M059J (cell line): ENCODE results near the gene PCSK5. TPM values are rescaled to one million over a fixed set of nuclear protein-coding genes. Genes with fewer than 3 reads are reported as not detected.
"Not testable (repeated sequence)": the region's sequence is repeated elsewhere in the genome, so short reads cannot be mapped to it uniquely, and the experiment has no call there.

Experiments used
- DNase-seq: peaks from one replicate; pipeline ENCODE4 v3.0.0-alpha.2; 2012; ENCODE audit warnings: low read depth
- total RNA-seq: library from RNA; depleted of rRNA; stranded (reverse); fragments of >200 nt; shearing (Covaris generic); gene quantifications from 2 replicates; pipeline ENCODE4 v1.2.3, GENCODE V29; 2014

The PCSK5 gene
- total RNA-seq, 1 experiment from 2014 or later = 0.10 TPM

DNA sequence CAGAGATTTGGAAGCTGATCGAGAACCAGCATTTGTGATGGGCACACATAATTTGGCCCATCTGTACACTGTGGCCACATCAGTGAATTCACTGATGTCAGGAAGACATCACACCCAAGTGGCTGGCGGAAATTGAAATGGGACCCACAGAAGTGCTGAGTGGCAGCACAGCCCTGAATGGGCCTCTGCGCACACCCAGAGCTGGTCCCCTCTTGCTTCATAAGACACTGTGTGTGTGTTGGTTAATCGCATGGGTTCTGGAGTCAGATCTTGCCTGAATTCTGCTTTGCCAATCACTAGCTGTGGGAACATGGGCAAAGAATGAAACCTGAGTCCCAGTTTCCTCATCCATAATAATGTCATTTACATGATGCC lies 72.2 kb downstream of the PCSK5 start:
- no peak for DNase-seq

DNA sequence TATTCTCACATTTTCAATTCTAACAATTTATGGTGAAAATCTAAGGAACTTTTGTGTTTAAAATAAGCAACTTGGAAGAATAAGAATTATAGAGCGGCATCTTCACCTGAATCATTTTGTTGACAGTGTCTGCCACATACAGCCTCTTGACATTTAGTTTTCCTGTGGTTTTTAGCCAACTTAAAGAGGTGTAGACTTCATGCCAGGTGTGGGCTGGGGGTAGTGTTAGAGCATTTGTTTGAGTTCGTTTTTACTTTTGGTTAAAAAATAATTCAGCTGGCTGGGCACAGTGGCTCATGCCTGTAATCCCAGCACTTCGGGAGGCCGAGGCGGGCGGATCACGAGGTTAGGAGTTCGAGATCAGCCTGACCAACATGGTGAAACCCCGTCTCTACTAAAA lies 72.8 kb downstream of the PCSK5 start:
- DNase-seq = not testable (repeated sequence)

DNA sequence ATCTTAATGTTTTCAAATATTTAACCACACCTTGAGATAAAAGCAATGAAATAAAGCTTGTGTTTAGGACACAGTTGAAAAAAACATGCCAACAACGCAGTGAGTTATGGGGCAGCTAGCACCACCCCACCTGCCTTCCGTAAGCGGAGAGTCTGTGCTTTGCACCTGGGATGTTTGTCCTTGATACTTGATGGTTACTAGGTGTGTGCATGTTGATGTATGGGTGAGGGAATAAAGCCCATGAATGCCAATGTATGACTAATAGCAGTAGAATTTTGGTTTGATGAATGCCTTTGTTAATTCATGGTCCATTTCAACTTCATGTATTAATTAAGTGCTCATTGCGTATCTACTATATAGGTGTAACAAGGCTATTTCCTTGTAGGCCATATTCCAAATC lies 74.0 kb downstream of the PCSK5 start:
- peak; percentile 3 for DNase-seq

DNA sequence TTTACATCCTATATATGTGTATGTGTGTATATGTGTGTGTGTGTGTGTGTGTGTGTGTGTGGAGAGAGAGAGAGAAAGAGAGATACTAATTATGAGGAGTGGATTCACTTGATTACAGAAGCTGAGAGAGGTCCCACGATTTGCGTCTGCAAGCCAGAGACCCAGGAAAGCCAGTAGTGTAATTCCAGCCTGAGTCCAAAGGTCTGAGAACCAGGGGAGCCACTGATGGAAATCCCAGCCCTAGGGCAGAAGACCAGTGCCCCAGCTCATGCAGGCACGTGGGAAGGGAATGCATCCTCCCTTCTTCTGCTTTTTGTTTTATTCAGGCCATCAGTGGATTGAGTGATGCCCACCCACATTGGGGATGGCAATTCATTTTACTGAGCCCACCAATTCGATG lies 74.8 kb downstream of the PCSK5 start:
- DNase-seq = no peak

DNA sequence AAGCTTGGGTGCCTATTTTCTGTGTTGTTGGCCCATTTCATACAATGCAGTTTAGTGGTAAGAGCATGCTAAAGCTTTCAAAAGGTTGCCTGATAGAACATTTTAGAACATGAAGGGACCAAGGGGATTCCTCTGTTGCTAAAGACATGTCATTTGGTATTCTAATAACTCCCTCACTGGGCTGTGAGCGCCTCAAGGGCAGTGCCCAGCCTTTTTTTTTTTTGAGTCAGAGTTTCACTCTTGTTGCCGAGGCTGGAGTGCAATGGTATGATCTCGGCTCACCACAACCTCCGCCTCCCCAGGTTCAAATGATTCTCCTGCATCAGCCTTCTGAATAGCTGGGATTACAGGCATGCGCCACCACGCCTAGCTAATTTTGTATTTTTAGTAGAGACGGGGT lies 77.1 kb downstream of the PCSK5 start:
- DNase-seq = no peak

DNA sequence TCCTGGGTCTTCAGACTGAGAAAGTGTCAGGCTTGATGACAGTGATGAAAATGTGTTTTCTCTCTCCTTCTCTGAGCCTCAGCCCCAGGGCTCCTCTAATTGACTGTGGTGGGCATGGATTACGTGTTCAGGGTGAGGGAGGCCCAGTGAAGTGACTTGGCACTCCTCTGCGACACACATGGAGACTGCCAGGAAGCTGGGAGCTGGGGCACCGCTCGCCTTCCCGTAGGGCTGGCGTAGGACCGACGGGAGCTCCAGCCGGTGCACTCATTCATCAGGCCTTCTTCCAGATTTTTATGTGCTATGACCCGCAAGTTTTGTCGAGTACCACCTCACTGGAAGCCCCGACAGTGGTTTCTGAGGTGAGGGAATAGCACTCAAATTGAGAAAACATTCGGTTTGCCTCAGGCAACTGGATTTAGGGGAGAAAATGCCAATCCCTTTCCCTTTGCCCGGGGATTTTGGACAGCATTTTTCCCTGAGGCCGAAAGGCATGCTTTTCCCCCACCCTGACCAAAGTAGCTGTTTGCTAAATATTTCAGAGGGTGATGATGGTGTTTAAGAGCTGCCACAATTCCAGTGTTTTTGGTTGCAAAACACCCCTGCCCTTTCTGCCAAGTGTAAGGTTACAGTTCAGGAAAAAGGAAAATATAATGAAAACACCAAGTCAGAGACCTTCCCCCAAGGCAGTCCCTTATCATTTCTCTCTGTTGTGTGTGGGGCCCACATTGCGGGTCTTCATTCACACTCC lies 83.7 kb downstream of the PCSK5 start:
- peak; percentile 3 for DNase-seq

DNA sequence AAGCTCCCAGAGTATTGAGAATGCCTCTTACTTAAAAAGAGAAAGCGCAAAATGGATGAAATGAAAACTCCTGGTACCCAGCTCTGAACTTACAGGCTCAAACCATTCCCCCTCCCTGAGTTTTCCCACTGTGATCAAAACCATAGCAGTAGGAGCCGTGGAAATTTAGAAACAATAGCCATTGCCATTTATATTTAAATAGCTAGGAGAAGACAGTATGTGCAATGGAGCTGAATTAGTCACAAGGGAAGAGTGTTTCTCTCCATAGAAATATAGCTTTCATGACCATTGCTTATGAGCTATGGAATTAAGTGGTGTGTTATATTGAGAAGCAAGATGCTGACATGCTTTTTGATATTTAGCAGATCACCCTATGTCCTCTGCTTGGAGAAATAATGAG lies 84.6 kb downstream of the PCSK5 start:
- DNase-seq = no peak

DNA sequence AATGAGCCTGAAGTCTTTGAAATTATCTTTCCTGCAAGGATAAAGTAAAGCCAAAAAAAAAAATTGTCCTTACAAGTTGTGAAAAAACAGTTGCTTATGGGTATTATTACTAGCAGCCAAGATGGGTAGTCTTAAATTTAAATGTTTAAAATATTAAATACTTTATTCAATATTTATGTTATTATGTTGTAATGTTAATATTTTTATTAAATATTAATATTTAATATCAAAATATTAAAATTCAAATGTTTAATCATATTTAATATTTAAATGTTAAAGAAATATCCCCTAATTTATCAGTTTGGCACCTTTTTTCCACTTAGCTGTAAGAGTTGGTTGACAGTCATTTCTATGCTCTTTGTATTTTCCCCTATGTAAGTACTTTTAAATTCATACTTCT lies 86.1 kb downstream of the PCSK5 start:
- no peak for DNase-seq

DNA sequence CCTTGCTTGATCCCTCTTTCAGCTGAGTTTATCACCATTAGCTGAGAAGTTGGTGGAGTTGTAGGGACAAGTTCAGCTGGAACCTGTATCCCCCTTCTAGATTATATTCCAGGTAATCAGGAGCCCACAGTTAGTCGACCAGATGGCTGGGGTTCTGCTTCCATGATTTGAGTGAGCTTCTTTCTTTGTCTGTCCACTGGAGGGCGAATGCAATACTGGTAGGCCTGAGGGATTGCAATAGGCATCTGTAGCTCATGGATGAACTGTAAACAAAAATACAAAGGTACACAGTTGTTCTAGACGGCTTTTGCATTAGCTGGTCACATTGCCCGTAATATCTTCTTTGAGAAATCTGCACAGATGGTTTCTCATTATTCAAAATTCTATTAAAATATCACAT lies 88.9 kb downstream of the PCSK5 start:
- DNase-seq = peak; percentile 14

DNA sequence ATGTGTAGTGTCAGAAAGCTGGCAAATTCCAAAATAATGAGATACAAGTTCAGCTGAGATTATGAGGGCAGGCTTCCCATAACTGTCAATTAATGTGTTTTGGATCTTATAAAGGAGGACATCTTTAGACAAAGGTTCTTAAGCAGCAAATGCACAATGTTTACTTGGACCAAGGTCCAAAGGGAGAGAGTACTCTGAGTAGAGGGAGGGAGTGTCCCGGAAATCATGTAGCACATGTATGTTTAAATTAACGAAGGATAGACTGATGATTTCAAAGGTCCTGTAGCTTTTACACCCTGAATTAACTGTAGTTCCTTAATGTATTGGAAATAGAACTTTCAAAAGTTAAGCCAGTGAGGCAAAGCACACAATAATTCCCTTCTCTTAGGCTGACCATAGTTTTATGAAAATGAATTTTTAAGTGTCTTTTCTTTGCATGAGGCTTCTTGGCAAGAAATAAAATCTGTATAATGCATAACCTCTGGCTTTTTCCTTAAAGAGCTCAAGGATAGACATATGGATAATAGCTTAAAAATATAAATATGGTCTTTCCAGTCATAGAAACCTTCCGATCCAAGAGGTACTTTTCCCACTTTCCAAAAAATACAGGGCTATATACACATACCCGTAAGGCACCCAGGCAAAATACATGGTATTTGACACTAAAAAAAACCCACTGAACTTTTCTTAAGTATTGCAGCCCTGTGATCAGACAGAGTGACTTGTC lies 93.0 kb downstream of the PCSK5 start:
- no peak for DNase-seq

DNA sequence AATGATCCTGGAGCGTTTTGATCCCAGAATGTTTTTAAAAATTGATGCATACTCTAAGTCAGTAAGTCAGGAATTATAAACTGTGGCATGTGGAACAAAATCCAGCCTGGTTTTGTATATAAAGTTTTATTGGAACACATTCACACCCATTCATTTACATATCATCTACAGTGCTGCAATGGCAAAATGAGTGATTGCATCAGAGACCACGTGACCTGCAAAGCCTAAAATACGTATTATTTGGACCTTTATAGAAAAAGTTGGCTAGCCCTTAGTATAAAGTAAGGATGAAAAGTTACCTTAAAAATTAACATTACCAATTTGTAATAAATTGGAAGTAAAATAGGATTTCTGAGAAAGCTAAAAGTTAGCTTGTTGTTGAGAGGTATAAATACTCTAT lies 95.0 kb downstream of the PCSK5 start:
- no peak for DNase-seq

DNA sequence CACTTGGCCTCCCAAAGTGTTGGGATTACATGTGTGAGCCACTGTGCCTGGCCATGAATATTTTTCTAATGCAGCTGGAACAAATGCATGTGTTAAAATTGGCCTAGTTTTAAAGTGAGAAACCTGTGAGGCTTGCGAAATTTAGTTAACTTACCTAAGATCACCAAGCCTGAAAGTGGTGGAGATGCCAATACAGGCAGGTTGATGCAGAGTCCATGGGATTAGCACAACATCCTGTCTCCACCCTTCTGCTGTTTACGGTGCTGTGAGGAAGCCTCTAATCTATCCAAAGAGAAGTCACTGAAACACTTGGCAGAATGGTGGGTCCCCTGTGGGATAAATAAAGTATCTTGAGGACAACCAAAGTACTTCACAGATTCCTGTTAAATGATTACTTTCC lies 98.2 kb downstream of the PCSK5 start:
- DNase-seq = no peak

DNA sequence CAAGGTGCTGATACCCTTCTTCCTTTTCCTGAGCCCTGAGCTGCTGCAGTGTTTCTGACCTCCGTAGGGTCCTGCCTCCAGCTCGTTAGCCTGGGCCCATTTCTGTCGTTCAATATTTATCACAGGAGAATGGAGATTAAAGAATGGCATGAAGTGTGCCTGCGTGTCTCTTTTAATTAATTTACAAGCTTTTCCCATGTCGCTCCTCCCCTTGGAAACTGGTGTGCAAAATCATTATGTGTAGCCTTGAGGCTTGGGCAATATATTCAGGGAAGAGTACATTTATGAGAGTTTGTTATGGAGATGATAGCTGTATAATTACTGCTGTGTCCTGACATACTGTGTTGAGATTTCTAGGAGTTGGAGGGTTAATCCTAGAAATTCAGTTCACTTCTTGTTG lies 99.7 kb downstream of the PCSK5 start:
- DNase-seq = no peak

DNA sequence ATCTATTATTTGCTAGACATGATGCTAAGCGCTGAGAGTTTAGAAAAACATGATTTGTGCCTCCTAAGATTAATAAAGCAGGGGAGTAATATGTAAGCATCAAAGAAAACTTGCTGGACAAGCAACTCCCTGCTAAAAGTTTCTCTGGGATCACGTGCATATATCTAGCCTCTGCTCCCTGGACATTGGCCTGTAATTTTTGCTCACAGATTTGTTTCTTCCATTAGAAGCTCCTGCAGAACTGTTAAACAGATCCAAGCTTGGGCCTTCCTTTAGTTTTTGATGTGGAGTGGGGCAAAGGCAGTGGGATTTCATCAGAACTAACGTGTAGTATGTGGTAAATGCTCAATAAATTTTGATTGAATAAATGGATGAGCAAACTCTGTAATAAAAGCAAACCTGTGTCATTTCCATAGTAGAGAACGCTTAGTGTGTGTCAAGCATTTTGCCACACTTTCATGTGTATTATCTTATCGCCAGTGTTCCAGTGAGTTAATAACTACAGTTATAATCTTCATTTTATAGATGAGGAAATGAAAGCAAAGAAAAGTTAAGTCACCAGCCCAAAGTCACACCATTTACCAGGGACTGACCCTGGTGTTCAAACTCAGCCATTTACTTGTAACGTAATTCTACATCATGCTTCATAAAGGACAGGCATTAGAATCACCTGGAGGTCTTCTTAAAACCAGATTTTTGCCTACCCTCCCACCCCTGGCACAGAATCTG lies 100.3 kb downstream of the PCSK5 start:
- no peak for DNase-seq

DNA sequence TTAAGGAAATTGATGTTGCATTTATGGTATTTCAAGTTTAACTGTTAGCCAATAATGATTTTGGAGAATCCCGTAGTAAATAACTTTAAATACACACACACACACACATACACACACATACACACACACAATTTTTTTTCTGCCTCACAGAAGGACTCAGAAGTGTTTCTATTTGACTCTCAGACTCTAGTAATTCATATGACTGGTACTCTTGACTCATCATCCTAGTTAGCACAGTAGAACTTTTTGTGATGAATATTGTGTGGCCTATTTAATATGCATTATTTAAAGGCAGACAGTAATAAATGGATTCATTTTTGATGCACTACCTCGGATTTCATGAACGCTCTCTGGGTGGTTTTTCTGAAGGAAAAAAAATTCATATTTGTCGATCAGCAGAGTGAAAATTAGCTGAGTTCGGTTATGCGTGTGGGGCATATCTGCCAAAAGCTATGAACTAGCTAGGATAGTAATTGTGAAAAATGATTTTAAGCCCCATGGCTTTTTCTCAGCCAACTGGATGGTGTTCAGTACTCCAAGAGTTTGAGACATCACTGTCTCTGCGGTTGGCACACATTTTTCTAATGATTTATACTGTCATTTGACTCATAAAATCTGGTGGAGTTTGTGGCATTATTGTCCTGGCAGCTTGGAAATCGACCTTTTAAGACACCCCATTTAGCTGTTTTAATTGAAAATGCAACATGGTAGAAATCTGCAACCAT lies 102.2 kb downstream of the PCSK5 start:
- peak; percentile 52 for DNase-seq

DNA sequence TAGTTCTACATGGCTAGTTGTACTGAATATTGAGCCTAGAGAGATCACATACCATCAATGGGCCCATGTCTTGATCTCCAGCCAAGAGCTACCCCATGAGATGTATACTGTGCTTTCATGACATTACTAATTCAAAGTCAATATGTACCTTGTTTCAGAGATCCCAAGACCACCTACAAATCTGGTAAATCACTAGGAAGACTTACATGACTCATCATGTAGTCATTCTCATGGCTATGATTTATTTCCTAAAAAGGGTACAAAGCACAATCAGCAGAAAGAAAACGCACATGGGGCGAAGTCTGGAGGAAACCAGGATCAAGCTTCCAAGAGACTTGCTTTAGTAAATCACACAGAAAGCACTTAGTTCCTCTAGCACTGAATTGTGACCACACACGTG lies 103.0 kb downstream of the PCSK5 start:
- DNase-seq = peak; percentile 57

DNA sequence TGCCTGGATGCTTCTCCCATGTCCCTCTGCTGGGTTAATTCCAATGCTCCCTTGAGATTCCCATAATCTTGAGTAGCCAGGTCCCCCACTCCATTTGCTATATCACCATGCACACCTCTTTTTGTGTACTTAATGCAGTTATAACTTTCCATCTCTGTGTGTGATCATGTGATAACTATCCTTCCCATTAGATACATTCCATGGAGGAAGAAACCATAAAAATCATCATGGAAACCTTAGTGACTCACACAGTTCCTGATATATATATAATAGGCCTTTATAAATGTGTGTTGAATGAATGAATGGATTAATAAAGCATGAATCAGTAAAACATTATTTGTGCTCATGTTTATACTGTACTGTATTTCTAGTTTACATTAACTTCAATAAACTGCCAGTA lies 104.6 kb downstream of the PCSK5 start:
- no peak for DNase-seq

DNA sequence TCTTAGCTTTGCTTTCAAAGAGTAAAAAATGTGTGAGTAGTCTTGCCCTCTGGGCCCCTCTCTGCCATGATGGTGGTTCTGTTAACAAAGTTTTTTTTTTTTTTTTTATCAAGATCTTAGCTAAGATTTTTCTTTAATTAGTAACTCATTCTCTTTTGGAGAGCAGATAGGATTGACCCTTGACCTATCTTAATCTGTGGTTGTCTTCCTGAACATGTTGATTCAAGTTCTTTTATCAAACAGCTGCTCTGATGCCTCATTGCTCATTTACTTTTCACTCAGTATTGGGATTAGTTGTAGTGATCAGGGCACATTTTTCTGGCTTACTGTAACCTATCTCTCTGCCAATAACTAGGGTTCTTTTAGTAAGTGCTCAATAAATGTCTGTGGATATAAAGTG lies 106.3 kb downstream of the PCSK5 start:
- DNase-seq = no peak

DNA sequence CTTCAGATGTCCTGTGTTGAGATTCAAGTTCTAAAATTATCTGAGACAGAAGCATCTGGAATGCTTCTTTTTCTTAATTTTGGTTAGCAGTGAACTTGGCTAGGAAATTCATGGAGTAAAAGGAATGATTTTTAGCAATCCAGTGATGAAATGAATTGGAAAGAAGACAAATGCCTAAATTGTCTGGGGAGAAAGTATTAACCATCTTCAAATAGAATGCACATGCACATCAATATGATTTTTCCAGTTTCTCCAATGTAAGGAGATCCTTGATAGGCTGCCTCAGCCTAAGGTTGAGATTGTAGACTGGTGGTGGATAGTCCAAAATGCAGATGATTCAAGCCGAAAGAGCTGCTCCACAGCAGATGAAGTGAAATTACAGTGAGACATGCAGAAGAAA lies 106.7 kb downstream of the PCSK5 start:
- DNase-seq = no peak

DNA sequence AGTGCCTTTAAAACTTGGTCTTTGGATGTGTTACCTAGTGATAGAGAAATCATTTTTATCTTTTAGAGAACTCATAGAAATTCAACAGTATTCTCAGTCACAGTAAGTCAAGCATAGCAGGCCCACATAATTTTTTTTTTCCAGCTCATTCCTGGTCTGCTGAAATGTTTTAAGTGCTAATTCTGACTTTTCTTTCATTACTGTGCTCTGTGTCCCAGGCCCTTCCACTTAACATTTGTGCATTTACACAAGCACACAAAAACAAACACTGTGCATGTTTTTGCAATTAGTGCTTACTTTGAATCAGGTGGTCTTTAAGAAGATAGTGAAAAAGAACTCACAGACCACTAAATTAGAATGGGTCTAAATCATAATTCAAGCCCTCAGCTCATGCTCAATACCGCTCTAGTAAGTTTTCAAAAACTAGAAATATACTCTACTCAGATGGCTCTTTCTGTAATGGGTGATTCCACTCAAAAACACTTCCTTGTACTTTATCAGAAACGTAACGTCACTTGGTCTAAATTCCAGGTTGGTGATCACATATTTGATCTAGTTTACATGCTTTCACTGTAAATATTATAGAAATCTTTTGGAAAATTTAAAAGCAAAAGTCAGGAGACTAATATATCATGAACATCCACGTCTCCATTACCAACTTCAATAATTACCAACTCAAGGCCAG lies 107.8 kb downstream of the PCSK5 start:
- no peak for DNase-seq

DNA sequence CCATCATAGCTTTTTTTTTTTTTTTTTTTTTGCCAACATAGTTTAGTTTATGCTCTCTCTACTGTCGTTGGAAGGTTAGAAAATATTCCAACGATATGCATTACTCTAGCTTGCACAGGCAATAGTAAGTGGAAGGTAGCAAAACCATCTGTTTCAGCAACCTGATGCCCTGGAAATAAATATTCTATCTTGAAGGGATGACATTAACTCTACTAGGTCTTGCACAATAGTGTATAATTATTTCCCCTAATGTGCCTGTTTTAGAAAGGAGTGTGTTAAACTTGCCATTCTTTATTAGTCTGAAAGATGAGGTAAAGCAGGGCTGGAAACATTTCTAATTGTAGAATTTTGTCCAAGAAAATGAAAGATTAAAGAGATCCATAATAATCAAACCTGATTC lies 111.0 kb downstream of the PCSK5 start:
- no peak for DNase-seq

DNA sequence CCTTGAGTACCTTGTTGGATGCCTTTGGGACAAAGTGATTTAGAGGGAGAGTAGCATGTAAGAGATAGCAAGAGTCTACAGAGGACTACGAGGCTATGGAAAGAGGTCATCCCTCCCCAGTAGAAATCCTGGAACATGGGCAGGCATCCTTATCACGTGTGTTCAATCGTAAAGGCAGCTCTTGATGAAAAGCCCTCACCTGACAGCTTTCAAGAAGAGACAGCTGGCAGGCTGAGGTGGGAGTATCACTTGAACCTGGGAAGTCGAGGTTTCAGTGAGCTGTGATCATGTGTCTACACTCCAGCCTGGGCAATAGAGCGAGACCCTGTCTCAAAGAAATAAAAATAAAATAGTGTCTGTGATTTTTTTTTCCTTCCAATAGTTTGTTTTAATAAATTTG lies 112.6 kb downstream of the PCSK5 start:
- no peak for DNase-seq
